ENCODE data around the gene TCEAL1. TPM values are rescaled to one million over a fixed set of nuclear protein-coding genes. Genes with fewer than 3 reads are reported as not detected.
"Not testable (repeated sequence)": the region's sequence is repeated elsewhere in the genome, so short reads cannot be mapped to it uniquely, and the experiment has no call there.

The TCEAL1 gene
- total RNA-seq, 4 donors from 2014 or later = 49.3 to 63.1 (median 54.3) TPM

GRCh38 chrX:103651151-103651773, 22.5 kb downstream of the TCEAL1 start:
- Histone ChIP-seq H3K4me1 (no peaks in the 10 kb centered on the region), H3K36me3 (no peaks in the 10 kb centered on the region), H3K27me3 (no peaks in the 10 kb centered on the region), H3K4me3 (no peak overlapping the region), H3K27ac (no peak overlapping the region), H3K9me3 (no peaks in the 10 kb centered on the region)
- WGBS = 92% methylated on average over 2 of the region's 2 CpGs
- no peak for DNase-seq (ENCODE audit: low spot score in 2 of 2)
- TF ChIP-seq EP300 (IDR thresholded peaks at IDR 0.05) (no peak), CTCF (IDR thresholded peaks at IDR 0.05) (no peak), POLR2A (IDR thresholded peaks at IDR 0.05) (no peak)

- not testable (repeated sequence) for H3K27me3 ChIP-seq; H3K27ac ChIP-seq; H3K9me3 ChIP-seq; H3K4me1 ChIP-seq; H3K4me3 ChIP-seq; DNase-seq (ENCODE audit: low spot score in 2 of 2); H3K36me3 ChIP-seq
- WGBS = 86% methylated on average over 7 of the region's 7 CpGs
Observed at GRCh38 chrX:103655230-103656000, 26.6 kb downstream of the TCEAL1 start.

GRCh38 chrX:103656617-103657016, 27.8 kb downstream of the TCEAL1 start:
- TF ChIP-seq POLR2AphosphoS5 (IDR thresholded peaks at IDR 0.05) = no peak
- no peak for TF ChIP-seq EP300 (IDR thresholded peaks at IDR 0.05)
- TF ChIP-seq POLR2A (IDR thresholded peaks at IDR 0.05) = no peak
- no peak for TF ChIP-seq CTCF (IDR thresholded peaks at IDR 0.05)

GRCh38 chrX:103657066-103657465, 28.3 kb downstream of the TCEAL1 start:
- H3K27me3 ChIP-seq; H3K36me3 ChIP-seq; H3K4me1 ChIP-seq; DNase-seq (ENCODE audit: low spot score in 2 of 2); H3K4me3 ChIP-seq; H3K9me3 ChIP-seq; H3K27ac ChIP-seq: not testable (repeated sequence)
- WGBS = 88% methylated on average over 2 of the region's 2 CpGs

More at GRCh38 chrX:103656617-103657016, 27.8 kb downstream of the TCEAL1 start:
- no peak for DNase-seq (ENCODE audit: low spot score in 2 of 2)
- 42% methylated on average over 3 of the region's 3 CpGs for WGBS
- Histone ChIP-seq H3K27me3 (no peaks in the 10 kb centered on the region), H3K4me3 (no peak overlapping the region), H3K27ac (no peak overlapping the region), H3K36me3 (no peaks in the 10 kb centered on the region), H3K9me3 (no peaks in the 10 kb centered on the region), H3K4me1 (no peaks in the 10 kb centered on the region)

- no peak overlapping the region for H3K27ac ChIP-seq
- no peak overlapping the region for H3K4me3 ChIP-seq
- no peaks in the 10 kb centered on the region for H3K36me3 ChIP-seq
- no peaks in the 10 kb centered on the region for H3K9me3 ChIP-seq
- DNase-seq (ENCODE audit: low spot score in 2 of 2) = no peak
- 63% methylated on average over 5 of the region's 5 CpGs for WGBS
- no peaks in the 10 kb centered on the region for H3K4me1 ChIP-seq
- no peaks in the 10 kb centered on the region for H3K27me3 ChIP-seq
- TF ChIP-seq EP300 (IDR thresholded peaks at IDR 0.05) (no peak), POLR2AphosphoS5 (IDR thresholded peaks at IDR 0.05) (no peak), POLR2A (IDR thresholded peaks at IDR 0.05) (no peak), CTCF (IDR thresholded peaks at IDR 0.05) (no peak)
Observed at GRCh38 chrX:103658681-103659433, 30.1 kb downstream of the TCEAL1 start.

GRCh38 chrX:103659460-103659859, 30.7 kb downstream of the TCEAL1 start:
- not testable (repeated sequence) for H3K9me3 ChIP-seq; H3K36me3 ChIP-seq; H3K4me1 ChIP-seq; H3K27ac ChIP-seq; H3K4me3 ChIP-seq; DNase-seq (ENCODE audit: low spot score in 2 of 2); H3K27me3 ChIP-seq
- WGBS = 75% methylated on average over 2 of the region's 2 CpGs

Data from suprapubic skin (tissue), 4 donors.